ENCODE measurements around the gene ZFPL1.

The ZFPL1 gene

GRCh38 chr11:65129649-65130441 is 45.8 kb downstream of the ZFPL1 start:
- no peak for DNase-seq (ENCODE audit: low spot score)

- DNase-seq (ENCODE audit: low spot score): no peak
Observed at GRCh38 chr11:65130631-65131416, 46.8 kb downstream of the ZFPL1 start.

- no peak for DNase-seq (ENCODE audit: low spot score)
Observed at GRCh38 chr11:65131417-65131776, 47.4 kb downstream of the ZFPL1 start.

GRCh38 chr11:65131895-65132237 is 47.8 kb downstream of the ZFPL1 start:
- DNase-seq (ENCODE audit: low spot score): no peak

- no peak for DNase-seq (ENCODE audit: low spot score)
Observed at GRCh38 chr11:65132238-65132987, 48.4 kb downstream of the ZFPL1 start.

- DNase-seq (ENCODE audit: low spot score): no peak
Observed at GRCh38 chr11:65132988-65133700, 49.1 kb downstream of the ZFPL1 start.

GRCh38 chr11:65133724-65134123 is 49.7 kb downstream of the ZFPL1 start:
- DNase-seq (ENCODE audit: low spot score): no peak

- DNase-seq (ENCODE audit: low spot score): peak; percentile 95
Observed at GRCh38 chr11:65134240-65134951, 50.4 kb downstream of the ZFPL1 start, which contains the start of gene SYVN1. Gene SYVN1, minus strand, starts transcription at chr11:65134519. Its CDS starts 918 bp downstream, at chr11:65133601.

GRCh38 chr11:65134952-65135632 is 51.1 kb downstream of the ZFPL1 start:
- peak; percentile 94 for DNase-seq (ENCODE audit: low spot score)

GRCh38 chr11:65135633-65136145 is 51.7 kb downstream of the ZFPL1 start:
- DNase-seq (ENCODE audit: low spot score): no peak

GRCh38 chr11:65136515-65137096 is 52.6 kb downstream of the ZFPL1 start:
- DNase-seq (ENCODE audit: low spot score): no peak

Measured in AG20443 (cell line).